ES-I3 (cell line): Measurements from ENCODE around the gene SYCN.
"Not testable (repeated sequence)": the region's sequence is repeated elsewhere in the genome, so short reads cannot be mapped to it uniquely, and the experiment has no call there.

Experiments
- H3K36me3 ChIP-seq: 2 replicates; pipeline ENCODE4 v1.6.1; 2013; ENCODE audit warnings: mild to moderate bottlenecking, low read length, control low read depth, moderate library complexity; ENCODE audit not compliant: insufficient read depth
- H3K4me1 ChIP-seq: 2 replicates; pipeline ENCODE4 v1.6.1; 2013; ENCODE audit warnings: mild to moderate bottlenecking, control low read depth, low read length; ENCODE audit not compliant: insufficient read depth
- H3K9ac ChIP-seq: 2 replicates; pipeline ENCODE4 v1.6.1; 2013; ENCODE audit warnings: low read depth, mild to moderate bottlenecking, low read length, moderate library complexity
- H3K9me3 ChIP-seq: 2 replicates; pipeline ENCODE4 v1.6.1; 2013; ENCODE audit warnings: mild to moderate bottlenecking, low read length, moderate library complexity; ENCODE audit not compliant: control insufficient read depth, insufficient read depth

The SYCN gene, protein sequence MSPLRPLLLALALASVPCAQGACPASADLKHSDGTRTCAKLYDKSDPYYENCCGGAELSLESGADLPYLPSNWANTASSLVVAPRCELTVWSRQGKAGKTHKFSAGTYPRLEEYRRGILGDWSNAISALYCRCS

DNA sequence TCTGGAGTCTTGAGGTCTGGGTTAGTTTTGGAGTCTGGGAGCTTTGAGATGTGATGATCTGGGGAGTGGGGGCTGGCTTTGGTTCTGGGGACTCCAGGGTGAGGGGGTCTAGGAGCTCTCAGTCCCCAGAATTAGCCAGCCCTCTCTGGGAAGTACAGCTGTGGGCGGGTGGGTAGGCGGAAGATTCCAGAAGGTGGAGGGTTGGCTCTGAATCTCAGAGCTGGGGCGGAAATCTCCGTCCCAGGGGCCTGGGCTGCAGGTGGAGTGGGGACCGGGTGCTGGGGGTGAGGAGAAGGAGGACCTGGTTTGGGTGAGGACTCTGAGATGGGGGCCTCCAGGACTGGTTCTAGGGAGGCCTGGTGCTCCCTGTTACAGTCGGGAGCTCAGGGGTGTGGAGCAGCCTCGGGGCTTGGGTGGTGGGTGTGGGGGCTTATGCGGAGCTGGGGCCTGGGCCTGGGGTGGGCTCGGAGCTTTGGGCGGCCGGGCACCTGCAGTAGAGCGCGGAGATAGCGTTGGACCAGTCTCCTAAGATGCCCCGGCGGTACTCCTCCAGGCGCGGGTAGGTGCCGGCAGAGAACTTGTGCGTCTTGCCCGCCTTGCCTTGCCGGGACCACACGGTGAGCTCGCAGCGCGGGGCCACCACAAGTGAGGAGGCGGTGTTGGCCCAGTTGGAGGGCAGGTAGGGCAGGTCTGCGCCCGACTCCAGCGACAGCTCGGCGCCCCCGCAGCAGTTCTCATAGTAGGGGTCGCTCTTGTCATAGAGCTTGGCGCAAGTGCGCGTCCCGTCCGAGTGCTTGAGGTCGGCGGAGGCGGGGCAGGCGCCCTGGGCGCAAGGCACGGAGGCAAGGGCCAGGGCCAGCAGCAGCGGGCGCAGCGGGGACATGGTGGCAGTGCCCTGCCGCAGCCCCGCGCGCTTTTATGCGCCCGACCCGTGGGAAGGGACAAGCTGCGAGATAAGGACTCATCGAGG is at the start of gene SYCN:
TSS of gene SYCN (minus strand) at position 892 of the 970 bp plus-strand sequence. CDS start at position 883, 9 bp downstream.
- Histone ChIP-seq H3K36me3 (no peaks in the 10 kb centered on the region), H3K9ac (peak within 1 kb of the TSS; percentile 38; the same call in 1 of the 2 replicates), H3K9me3 (no peaks in the 10 kb centered on the region), H3K4me1 (no peaks in the 10 kb centered on the region; the same call in 1 of the 2 replicates)

DNA sequence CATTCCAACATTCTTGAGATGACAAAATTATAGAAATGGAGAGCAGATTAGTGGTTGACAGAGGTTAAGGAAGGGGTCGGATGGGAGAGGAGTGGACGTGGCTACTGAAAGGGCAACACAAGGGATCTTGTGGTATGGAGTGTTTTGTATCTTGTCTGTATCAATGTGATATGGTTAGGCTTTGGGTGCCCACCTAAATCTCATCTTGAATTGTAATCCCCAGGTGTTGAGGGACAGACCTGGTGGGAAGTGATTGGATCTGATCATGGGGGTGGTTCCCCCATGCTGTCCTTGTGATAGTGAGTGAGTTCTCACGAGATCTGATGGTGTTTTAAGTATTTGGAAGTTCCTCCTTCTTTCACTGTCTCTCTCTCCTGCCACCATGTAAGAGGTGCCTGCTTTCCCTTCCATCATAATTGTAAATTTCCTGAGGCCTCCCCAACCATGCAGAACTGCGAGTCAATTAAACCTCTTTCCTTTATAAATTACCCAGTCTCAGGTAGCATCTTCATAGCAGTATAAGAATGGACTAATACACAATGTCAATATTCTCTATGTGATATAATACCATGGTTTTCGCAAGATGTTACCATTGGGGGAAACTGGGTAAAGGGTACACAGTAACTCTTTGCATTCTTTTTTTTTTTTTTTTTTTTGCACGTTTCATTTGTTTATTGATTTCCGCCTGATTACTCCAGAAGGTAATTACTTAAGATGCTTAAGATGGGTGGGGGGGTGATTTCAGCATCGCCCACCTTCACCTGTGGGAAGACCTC is 49.5 kb upstream of the SYCN start:
- Histone ChIP-seq H3K9ac (no peak overlapping the region), H3K9me3 (no peaks in the 10 kb centered on the region), H3K4me1 (no peaks in the 10 kb centered on the region), H3K36me3 (no peaks in the 10 kb centered on the region)

DNA sequence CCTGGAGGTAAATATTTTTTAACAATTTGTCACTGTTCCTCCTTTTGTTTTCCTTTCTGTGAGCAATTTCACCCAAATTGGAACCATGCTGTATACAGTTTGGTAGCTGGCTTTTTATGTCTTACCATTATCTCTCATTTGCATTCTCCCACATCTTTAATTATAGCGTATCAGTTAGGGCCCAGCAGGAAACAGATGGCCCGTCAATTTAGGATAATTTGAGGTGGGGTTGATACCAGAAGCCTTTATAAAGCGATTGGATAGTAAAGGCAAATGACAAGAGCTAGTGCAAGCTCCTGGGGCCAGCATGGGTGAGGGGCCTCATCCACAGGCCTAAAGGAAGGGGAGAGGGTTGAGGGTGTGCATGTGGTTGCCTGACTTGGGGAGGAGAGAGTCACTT is 48.4 kb upstream of the SYCN start:
- no peak overlapping the region for H3K9ac ChIP-seq
- H3K36me3 ChIP-seq: no peaks in the 10 kb centered on the region
- no peaks in the 10 kb centered on the region for H3K9me3 ChIP-seq
- no peaks in the 10 kb centered on the region for H3K4me1 ChIP-seq

DNA sequence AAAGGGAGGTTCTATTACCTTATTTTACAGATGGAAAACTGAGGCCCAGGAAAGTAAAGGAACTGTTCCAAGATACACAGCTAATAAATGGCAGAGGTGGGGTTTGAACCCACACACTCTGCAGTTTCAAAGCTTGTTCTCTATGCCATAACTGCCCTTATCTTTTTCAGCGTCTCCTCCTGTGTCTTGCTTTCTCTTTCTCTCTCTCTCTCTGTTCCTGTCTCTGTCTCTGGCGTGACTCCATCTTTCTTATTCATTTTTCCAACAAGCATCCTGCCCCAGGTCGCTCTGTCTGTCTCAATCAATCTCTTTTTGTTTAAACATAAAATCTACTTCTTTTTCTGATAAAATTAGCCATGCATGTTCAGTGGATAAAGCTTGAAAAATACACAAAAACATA is 47.8 kb upstream of the SYCN start:
- H3K9me3 ChIP-seq: no peaks in the 10 kb centered on the region
- no peak overlapping the region for H3K9ac ChIP-seq
- H3K4me1 ChIP-seq: no peaks in the 10 kb centered on the region
- H3K36me3 ChIP-seq: no peaks in the 10 kb centered on the region

DNA sequence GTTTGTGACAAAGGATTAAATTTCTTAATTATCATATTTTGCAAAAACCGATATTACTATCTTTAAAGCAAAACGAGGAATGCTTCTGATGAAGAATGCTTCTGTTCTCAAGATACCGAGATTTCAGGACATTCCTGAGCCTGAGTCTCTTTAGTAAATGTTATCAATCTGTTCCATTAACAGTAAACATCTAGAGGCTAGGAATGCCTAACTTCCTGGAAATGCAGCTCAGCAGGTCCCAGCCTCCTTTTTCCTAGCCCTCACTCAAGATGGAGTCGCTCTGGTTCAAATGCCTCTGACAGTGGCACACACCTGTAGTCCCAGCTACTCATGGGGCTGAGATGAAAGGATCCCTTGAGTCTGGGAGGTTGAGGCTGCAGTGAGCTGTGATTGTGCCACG is 47.0 kb upstream of the SYCN start:
- Histone ChIP-seq H3K4me1 (no peaks in the 10 kb centered on the region), H3K9me3 (no peaks in the 10 kb centered on the region), H3K36me3 (no peaks in the 10 kb centered on the region), H3K9ac (no peak overlapping the region)

DNA sequence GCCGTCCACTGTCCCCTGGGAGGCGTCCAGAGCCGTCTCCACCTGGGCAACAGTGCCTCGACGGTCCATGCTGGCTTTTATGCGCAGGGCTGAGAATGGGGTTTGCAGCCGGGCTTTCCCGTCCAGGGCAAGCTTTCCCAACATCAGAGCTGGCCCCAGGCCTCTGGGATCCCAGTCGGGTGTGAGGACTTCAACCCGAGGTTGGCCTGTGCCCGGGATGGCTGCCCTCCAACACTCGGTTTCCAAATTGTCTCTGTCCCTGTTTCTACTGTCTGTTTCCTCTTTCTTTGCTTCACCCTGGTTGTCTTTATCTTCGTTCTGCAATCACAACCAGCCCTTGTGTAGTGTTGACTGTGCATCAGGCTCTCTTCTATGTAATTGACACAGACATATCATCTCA is 44.7 kb upstream of the SYCN start, which contains the start of gene IFNL4:
TSS of gene IFNL4 (minus strand) at position 51 of the 400 bp plus-strand sequence.
- Histone ChIP-seq H3K9me3 (no peaks in the 10 kb centered on the region), H3K9ac (peak within 1 kb of the TSS; percentile 29; the same call in 1 of the 2 replicates), H3K4me1 (no peaks in the 10 kb centered on the region), H3K36me3 (no peaks in the 10 kb centered on the region)

DNA sequence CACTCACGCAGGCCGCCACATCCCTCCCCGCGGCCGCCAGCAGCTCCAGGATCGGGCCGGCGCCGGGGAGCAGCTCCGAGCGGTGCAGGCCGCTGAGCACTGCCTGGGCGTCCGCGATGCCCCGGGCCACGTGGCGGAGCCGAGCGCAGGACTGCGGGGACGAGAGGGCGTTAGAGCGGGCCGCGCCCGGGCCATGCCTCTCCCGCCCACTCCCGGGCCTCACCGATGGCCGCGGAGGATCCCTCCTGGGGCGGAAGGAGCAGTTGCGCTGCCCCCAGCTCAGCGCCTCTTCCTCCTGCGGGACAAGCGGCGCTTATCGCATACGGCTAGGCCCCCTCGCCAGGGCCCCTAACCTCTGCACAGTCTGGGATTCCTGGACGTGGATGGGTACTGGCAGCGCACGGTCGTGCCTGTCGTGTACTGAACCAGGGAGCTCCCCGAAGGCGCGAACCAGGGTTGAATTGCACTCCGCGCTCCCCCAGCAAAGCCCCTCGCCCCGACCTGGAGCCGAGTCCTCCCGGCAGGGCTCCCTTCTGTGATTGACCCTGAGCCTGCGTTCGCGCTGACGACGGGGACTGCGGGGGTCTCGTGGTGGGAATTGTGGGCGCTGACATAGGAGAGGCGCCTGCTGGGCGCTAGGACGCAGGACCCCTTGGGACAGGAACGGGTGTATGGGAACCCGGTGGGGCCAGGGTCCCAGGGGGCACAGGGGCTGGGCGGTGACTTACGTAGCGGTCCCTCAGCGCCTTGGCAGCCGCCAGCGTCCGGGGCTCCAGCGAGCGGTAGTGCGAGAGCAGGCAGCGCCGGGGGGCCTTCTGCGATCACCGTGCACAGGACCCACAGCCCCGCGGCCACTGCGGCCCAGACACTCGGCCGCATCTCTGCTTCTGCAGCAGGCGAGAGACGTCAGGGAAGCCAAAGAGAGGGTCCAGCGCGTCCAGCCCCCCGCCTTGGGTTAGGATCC is 43.9 kb upstream of the SYCN start:
- Histone ChIP-seq H3K9me3 (no peaks in the 10 kb centered on the region), H3K4me1 (no peaks in the 10 kb centered on the region), H3K9ac (peak overlapping the region; percentile 29; the same call in 1 of the 2 replicates), H3K36me3 (no peaks in the 10 kb centered on the region)

DNA sequence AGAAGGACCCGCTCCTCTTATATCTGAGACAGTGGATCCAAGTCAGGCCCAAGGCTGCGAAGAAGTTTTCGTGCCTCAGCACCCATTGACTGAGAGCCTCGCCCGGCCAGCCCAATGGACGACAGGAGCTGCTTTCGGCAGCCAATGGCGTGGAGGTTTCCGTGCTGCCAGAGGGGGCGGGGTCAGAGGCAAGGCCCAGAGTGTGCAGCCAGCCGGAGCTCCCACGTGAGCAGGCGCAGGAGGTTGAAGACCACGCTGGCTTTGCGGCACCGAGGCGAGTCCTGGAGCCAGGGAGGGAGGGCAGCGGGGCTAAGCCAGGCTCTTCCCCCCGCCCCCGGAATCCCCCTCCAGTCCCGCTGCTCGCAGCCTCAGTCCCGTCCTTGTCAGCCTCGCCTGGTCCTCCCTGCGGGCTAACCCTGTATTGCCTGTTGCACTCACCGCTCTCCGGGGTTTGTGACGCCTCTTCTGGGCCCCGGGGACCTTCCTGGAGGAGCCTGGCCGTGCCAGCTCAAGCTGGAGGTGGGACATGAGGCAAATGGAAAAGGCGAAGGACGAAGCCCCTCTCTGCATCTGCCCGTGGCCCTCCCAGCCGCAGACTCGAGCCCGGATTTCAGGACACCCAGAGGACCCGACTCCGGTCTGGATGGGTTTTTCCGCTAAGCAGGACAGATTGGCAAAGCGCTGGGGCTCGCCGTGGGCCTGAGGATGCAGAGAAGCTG is 43.0 kb upstream of the SYCN start:
- Histone ChIP-seq H3K36me3 (no peaks in the 10 kb centered on the region), H3K9me3 (no peaks in the 10 kb centered on the region), H3K9ac (peak overlapping the region; percentile 29; the same call in 1 of the 2 replicates), H3K4me1 (no peaks in the 10 kb centered on the region)

DNA sequence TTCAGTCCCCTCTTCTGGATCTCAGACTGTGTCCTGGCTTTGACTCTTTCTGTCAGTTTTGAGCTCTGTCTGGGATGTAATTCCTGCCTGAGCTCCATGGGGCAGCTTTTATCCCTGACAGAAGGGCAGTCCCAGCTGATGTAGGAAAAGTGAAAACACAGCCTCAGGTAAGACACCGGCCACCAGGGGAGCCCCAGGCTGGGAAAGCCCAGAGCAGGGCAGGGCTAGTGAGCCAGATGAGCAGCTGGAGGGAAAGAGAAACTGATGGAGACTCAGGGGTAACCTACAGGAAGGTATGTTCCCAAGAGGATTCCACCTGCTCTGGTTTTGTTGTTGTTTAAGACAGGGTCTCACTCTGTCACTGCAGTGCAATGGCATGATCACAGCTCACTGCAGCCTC is 41.1 kb upstream of the SYCN start:
- not testable (repeated sequence) for H3K9ac ChIP-seq, H3K36me3 ChIP-seq, H3K9me3 ChIP-seq, H3K4me1 ChIP-seq

DNA sequence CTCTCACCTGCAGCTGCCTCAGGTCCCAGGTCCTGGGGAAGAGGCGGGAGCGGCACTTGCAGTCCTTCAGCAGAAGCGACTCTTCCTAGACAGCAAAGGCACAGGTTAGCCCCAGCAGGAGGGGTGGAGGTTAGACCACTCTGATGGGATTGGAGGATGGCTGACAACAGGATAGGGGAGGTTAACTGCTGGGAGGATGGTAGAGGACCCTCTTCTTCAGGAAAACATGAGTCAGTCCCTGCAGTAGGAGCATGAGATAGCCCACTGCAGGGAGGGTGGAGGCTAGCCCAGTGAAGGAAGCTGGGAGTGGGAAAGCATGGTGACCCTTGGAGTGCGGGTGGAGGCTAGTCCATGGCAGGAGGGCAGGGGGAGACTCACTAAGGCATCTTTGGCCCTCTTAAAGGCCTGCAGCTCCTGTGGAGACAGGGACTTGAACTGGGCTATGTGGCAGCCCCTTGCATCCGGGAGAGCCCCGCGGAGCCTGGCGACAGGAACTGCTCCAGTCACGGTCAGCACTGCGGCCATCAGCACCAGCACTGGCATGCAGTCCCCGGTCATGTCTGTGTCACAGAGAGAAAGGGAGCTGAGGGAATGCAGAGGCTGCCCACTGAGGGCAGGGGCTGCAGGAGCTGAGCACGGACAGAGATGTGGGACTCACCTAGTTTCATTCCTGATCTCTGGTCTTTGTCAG is 40.5 kb upstream of the SYCN start, which contains the start of gene IFNL3:
TSS of gene IFNL3 (minus strand) at position 597 of the 691 bp plus-strand sequence. CDS start at position 558, 39 bp downstream.
- H3K36me3 ChIP-seq, H3K4me1 ChIP-seq, H3K9me3 ChIP-seq, H3K9ac ChIP-seq: not testable (repeated sequence)

DNA sequence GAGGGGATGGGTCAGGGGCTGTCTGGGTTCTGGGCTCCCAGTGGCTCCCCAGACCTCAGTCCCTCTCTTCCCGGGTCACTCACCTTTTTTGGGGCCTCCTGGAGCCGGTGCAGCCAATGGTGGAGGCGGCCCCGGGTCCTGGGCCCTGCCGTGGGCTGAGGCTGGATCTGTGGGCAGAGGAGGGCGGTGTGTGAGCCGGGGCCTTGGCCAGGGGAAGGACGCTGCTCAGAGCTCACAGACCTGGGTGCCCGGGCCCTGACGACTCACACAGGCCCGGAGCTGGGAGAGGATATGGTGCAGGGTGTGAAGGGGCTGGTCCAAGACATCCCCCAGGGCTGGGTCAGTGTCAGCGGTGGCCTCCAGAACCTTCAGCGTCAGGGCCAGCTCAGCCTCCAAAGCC is 39.7 kb upstream of the SYCN start:
- not testable (repeated sequence) for H3K36me3 ChIP-seq, H3K4me1 ChIP-seq, H3K9ac ChIP-seq, H3K9me3 ChIP-seq

DNA sequence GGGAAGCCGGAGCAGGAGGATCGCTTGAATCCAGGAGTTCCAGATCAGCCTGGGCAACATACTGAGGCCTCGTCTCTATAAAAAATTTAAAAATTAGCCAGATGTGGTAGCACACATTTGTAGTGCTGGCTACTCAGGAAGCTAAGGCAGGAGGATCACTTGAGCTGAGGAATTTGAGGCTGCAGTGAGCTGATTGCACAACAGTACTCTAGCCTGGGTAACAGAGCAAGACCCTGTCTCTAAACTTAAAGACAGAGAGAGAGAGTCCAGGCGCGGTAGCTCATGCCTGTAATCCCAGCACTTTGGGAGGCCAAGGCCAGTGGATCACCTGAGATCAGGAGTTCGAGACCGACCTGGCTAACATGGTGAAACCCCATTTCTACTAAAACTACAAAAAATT is 36.4 kb upstream of the SYCN start:
- Histone ChIP-seq H3K4me1 (no peaks in the 10 kb centered on the region; the same call in 1 of the 2 replicates), H3K9me3 (no peaks in the 10 kb centered on the region), H3K9ac (no peak overlapping the region), H3K36me3 (no peaks in the 10 kb centered on the region)
